ENCODE data around the gene TRRAP. TPM values are rescaled to one million over a fixed set of nuclear protein-coding genes. Genes with fewer than 3 reads are reported as not detected.

Gene TRRAP
- total and polyA plus RNA-seq, 2 of the 4 experiments (the other 2 are of a cell fraction), result 12.5 to 18.1 TPM

GRCh38 chr7:99028261-99028973, 150.1 kb downstream of the TRRAP start:
- H3K14ac ChIP-seq (replicated peaks; ENCODE audit: low read depth, low read length), result no peak overlapping the region
- no peak overlapping the region for H2AFZ ChIP-seq (replicated peaks; ENCODE audit: low read length, poor library complexity)
- POLR2A ChIA-PET (ENCODE audit: unreplicated experiment), result no interaction called here
- H3K56ac ChIP-seq (ENCODE audit: extremely low read depth, insufficient read depth, low read length), result no peak overlapping the region
- 92% methylated on average over 8 of the region's 27 CpGs; no CpG with 5 or more reads in 1 of the 2 experiments for WGBS, 2 experiments (ENCODE audit: extremely low coverage in 2 of 2, insufficient read length in 1 of 2)
- no peak for TF ChIP-seq CEBPB (IDR thresholded peaks at IDR 0.05; ENCODE audit: low read depth, low read length)
- no peak for TF ChIP-seq CTCF (conservative IDR thresholded peaks at IDR 0.05; ENCODE audit: low read depth, low read length)
- no peak for TF ChIP-seq MAZ (IDR thresholded peaks at IDR 0.05; ENCODE audit: borderline replicate concordance, low read depth, low read length)
- TF ChIP-seq CHD1 (IDR thresholded peaks at IDR 0.05; ENCODE audit: low read depth, low read length), result no peak
- TF ChIP-seq, protein P1, sequence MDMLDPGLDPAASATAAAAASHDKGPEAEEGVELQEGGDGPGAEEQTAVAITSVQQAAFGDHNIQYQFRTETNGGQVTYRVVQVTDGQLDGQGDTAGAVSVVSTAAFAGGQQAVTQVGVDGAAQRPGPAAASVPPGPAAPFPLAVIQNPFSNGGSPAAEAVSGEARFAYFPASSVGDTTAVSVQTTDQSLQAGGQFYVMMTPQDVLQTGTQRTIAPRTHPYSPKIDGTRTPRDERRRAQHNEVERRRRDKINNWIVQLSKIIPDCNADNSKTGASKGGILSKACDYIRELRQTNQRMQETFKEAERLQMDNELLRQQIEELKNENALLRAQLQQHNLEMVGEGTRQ (IDR thresholded peaks at IDR 0.05; ENCODE audit: low read depth, low read length), result no peak
- TF ChIP-seq, protein P2, sequence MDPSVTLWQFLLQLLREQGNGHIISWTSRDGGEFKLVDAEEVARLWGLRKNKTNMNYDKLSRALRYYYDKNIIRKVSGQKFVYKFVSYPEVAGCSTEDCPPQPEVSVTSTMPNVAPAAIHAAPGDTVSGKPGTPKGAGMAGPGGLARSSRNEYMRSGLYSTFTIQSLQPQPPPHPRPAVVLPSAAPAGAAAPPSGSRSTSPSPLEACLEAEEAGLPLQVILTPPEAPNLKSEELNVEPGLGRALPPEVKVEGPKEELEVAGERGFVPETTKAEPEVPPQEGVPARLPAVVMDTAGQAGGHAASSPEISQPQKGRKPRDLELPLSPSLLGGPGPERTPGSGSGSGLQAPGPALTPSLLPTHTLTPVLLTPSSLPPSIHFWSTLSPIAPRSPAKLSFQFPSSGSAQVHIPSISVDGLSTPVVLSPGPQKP (IDR thresholded peaks at IDR 0.05; ENCODE audit: borderline replicate concordance, low read depth, low read length), result no peak
- TF ChIP-seq NFE2L2 (IDR thresholded peaks at IDR 0.05; ENCODE audit: low read depth, low read length), result no peak
- no peak for TF ChIP-seq FOS (IDR thresholded peaks at IDR 0.05; ENCODE audit: low read depth, low read length)
- no peak for TF ChIP-seq MXI1 (IDR thresholded peaks at IDR 0.05; ENCODE audit: borderline replicate concordance, low read depth, low read length)
- no peak for TF ChIP-seq RCOR1 (IDR thresholded peaks at IDR 0.05; ENCODE audit: insufficient replicate concordance, low read length)
- TF ChIP-seq RFX5 (IDR thresholded peaks at IDR 0.05; ENCODE audit: low read depth, low read length), result no peak
- no peak for TF ChIP-seq MAFK (IDR thresholded peaks at IDR 0.05; ENCODE audit: low read depth, low read length)
- TF ChIP-seq SMC3 (IDR thresholded peaks at IDR 0.05; ENCODE audit: low read depth, low read length), result no peak
- no peak for TF ChIP-seq POLR2A (IDR thresholded peaks at IDR 0.05; ENCODE audit: low read depth, low read length)
- no peak overlapping the region for H4K5ac ChIP-seq (ENCODE audit: low read depth, low read length)
- CTCF ChIA-PET, result no interaction called here
- H3K9me1 ChIP-seq (ENCODE audit: insufficient read depth, low read length), result peaks cover 4% of the 10 kb centered on the region
- H3K23ac ChIP-seq (ENCODE audit: low read depth, low read length), result no peak overlapping the region
- DNase-seq (no peak), ATAC-seq (ENCODE audit: low read depth) (no peak)
- BruUV-seq (replicated peaks), result no TSS peak
- H4K8ac ChIP-seq (ENCODE audit: low read depth in 2 of 2, low read length in 2 of 2), result no peak overlapping the region
- H2BK15ac ChIP-seq (ENCODE audit: low read depth, low read length), result no peak overlapping the region
- no peaks in the 10 kb centered on the region for H3K9me3 ChIP-seq (ENCODE audit: control insufficient read depth, insufficient read depth, low read length)
- no peak overlapping the region for H2AK9ac ChIP-seq (replicated peaks; ENCODE audit: low read depth, low read length, poor library complexity)
- H3K4me2 ChIP-seq (ENCODE audit: low read depth, low read length), result no peak overlapping the region
- no peak overlapping the region for H3K4ac ChIP-seq (ENCODE audit: low read depth, low read length)
- peaks cover 0 to 34% of the 10 kb centered on the region in 2 experiments; a peak in 3 of 4 replicates for H3K79me1 ChIP-seq (ENCODE audit: low read depth in 1 of 2, low read length in 2 of 2)
- H3K27me3 ChIP-seq (ENCODE audit: control insufficient read depth, insufficient read depth, low read length), result no peaks in the 10 kb centered on the region
- in situ Hi-C loops (cut with MboI; ENCODE audit: low sequenced_read_pairs), result no loop called here
- H4K91ac ChIP-seq (ENCODE audit: insufficient read depth, low read depth, low read length), result no peak overlapping the region
- no peak overlapping the region for H3K4me3 ChIP-seq (ENCODE audit: insufficient read depth, low read depth, low read length)
- no peak overlapping the region for H3K27ac ChIP-seq (ENCODE audit: insufficient read depth, low read length)
- dilution Hi-C loops (cut with HindIII; ENCODE audit: low sequenced_read_pairs, unreplicated experiment), result no loop called here
- H3K4me1 ChIP-seq (ENCODE audit: control insufficient read depth, insufficient read depth, low read length), result no peaks in the 10 kb centered on the region
- H3K9ac ChIP-seq (ENCODE audit: low read depth, low read length), result no peak overlapping the region
- H2BK120ac ChIP-seq (ENCODE audit: low read depth, low read length), result no peak overlapping the region
- H3K18ac ChIP-seq (ENCODE audit: low read depth, low read length), result no peak overlapping the region
- intact Hi-C loops (cut with micrococcal nuclease), result no loop called here
- peaks cover 50% of the 10 kb centered on the region for H3K36me3 ChIP-seq (ENCODE audit: control insufficient read depth, insufficient read depth, low read length)
- H2BK20ac ChIP-seq (ENCODE audit: low read depth, low read length), result no peak overlapping the region
- H2BK5ac ChIP-seq (ENCODE audit: low read depth, low read length, poor library complexity, severe bottlenecking), result no peak overlapping the region
- H4K20me1 ChIP-seq (ENCODE audit: insufficient read depth, low read length), result peaks cover 4% of the 10 kb centered on the region; the same call in 1 of the 2 replicates
- H2AK5ac ChIP-seq (ENCODE audit: low read depth, low read length), result no peak overlapping the region
